HEK293 (cell line): ENCODE data around the gene AFF1.

Experiments
- CTCF ChIA-PET: fragments of 350-600 bp; formaldehyde crosslinking; extraction: SDS; loops from one replicate; lab custom pipeline; 2021; ENCODE audit warnings: antibody characterized with exemption; lab: Yijun Ruan, JAX
- POLR2A ChIA-PET: fragments of 300-600 bp; formaldehyde crosslinking; extraction: SDS; loops from one replicate; lab custom pipeline; 2020; ENCODE audit warnings: antibody characterized with exemption, inconsistent platforms; lab: Yijun Ruan, JAX
- H3K27ac ChIP-seq: fragments of 200-500 bp; sonication (Bioruptor generic); 2 replicates; pipeline ENCODE4 v1.5.1; 2014; ENCODE audit warnings: low read depth, low read length, control low read depth, inconsistent platforms; ENCODE audit errors: extremely low read depth
- H3K36me3 ChIP-seq, 2 experiments: fragments of 200-500 bp in 1 of 2; sonication (Bioruptor generic) in 1 of 2; 1 replicate in 1 of 2; 2 replicates in 1 of 2; pipeline ENCODE4 v1.5.1; 2014 to 2017; ENCODE audit warnings: inconsistent platforms in 2 of 2, low read length in 2 of 2; ENCODE audit not compliant: control insufficient read depth in 2 of 2, insufficient read depth in 1 of 2
- H3K4me1 ChIP-seq: fragments of 200-500 bp; sonication (Bioruptor generic); 2 replicates; pipeline ENCODE4 v1.5.1; 2014; ENCODE audit warnings: mild to moderate bottlenecking, low read length, inconsistent platforms; ENCODE audit not compliant: control insufficient read depth, insufficient read depth
- H3K4me3 ChIP-seq: 2 replicates; pipeline ENCODE4 v1.5.1; 2011; ENCODE audit warnings: low read depth, mild to moderate bottlenecking, control low read depth, low read length, moderate library complexity
- H3K9me3 ChIP-seq: fragments of 200-500 bp; sonication (Bioruptor generic); 2 replicates; pipeline ENCODE4 v1.5.1; 2014; ENCODE audit warnings: low read depth, low read length, inconsistent platforms; ENCODE audit not compliant: control insufficient read depth, insufficient read depth
- GLI2 ChIP-seq: fragments of 450-650 bp; formaldehyde crosslinking; IDR thresholded peaks from 2 replicates; pipeline ENCODE4; 2017; ENCODE audit warnings: missing biosample characterization, missing genetic modification characterization, low read depth, borderline replicate concordance
- MYNN ChIP-seq: fragments of 450-650 bp; formaldehyde crosslinking; IDR thresholded peaks from 2 replicates; pipeline ENCODE4 v1.5.1; 2016; ENCODE audit warnings: missing biosample characterization, missing genetic modification characterization, borderline replicate concordance
- PRDM2 ChIP-seq: fragments of 450-650 bp; formaldehyde crosslinking; IDR thresholded peaks from 2 replicates; pipeline ENCODE4 v1.5.1; 2016; ENCODE audit warnings: missing biosample characterization, missing genetic modification characterization, borderline replicate concordance
- ZFHX2 ChIP-seq: fragments of 450-650 bp; formaldehyde crosslinking; conservative IDR thresholded peaks from 2 replicates; pipeline ENCODE4 v1.5.1; 2016; ENCODE audit warnings: missing biosample characterization, missing genetic modification characterization
- ZFP41 ChIP-seq: fragments of 450-650 bp; formaldehyde crosslinking; IDR thresholded peaks from 2 replicates; pipeline ENCODE4 v1.5.1; 2016; ENCODE audit warnings: missing biosample characterization, missing genetic modification characterization, borderline replicate concordance
- ZNF10 ChIP-seq: fragments of 450-650 bp; formaldehyde crosslinking; IDR thresholded peaks from 2 replicates; pipeline ENCODE4 v1.5.1; 2017; ENCODE audit warnings: missing biosample characterization, missing genetic modification characterization
- ZNF175 ChIP-seq: fragments of 450-650 bp; formaldehyde crosslinking; IDR thresholded peaks from 2 replicates; pipeline ENCODE4 v1.5.1; 2016; ENCODE audit warnings: missing biosample characterization, missing genetic modification characterization
- ZNF23 ChIP-seq: fragments of 450-650 bp; formaldehyde crosslinking; IDR thresholded peaks from 2 replicates; pipeline ENCODE4 v1.5.1; 2016; ENCODE audit warnings: missing biosample characterization, missing genetic modification characterization, borderline replicate concordance
- ZSCAN30 ChIP-seq: fragments of 450-650 bp; IDR thresholded peaks from 2 replicates; pipeline ENCODE4 v1.5.1; 2018; ENCODE audit warnings: missing biosample characterization, mild to moderate bottlenecking, missing genetic modification characterization, moderate library complexity
- TF ChIP-seq, protein P1 (sequence below): fragments of 450-650 bp; formaldehyde crosslinking; IDR thresholded peaks from 2 replicates; pipeline ENCODE4 v1.5.1; 2016; ENCODE audit warnings: missing biosample characterization, missing genetic modification characterization
- TF ChIP-seq, protein P2 (sequence below): fragments of 450-650 bp; formaldehyde crosslinking; IDR thresholded peaks from 2 replicates; pipeline ENCODE4 v1.5.1; 2016; ENCODE audit warnings: missing biosample characterization, missing genetic modification characterization
- TF ChIP-seq, protein P3 (sequence below): fragments of 450-650 bp; formaldehyde crosslinking; IDR thresholded peaks from 2 replicates; pipeline ENCODE4 v1.5.1; 2016; ENCODE audit warnings: missing biosample characterization, missing genetic modification characterization
- TF ChIP-seq, protein P4 (sequence below): fragments of 450-650 bp; formaldehyde crosslinking; IDR thresholded peaks from 2 replicates; pipeline ENCODE4 v1.5.1; 2017; ENCODE audit warnings: missing biosample characterization, missing genetic modification characterization
- TF ChIP-seq, protein P5 (sequence below): fragments of 450-650 bp; formaldehyde crosslinking; IDR thresholded peaks from 2 replicates; pipeline ENCODE4 v1.5.1; 2017; ENCODE audit warnings: missing biosample characterization, missing genetic modification characterization

Gene AFF1

DNA sequence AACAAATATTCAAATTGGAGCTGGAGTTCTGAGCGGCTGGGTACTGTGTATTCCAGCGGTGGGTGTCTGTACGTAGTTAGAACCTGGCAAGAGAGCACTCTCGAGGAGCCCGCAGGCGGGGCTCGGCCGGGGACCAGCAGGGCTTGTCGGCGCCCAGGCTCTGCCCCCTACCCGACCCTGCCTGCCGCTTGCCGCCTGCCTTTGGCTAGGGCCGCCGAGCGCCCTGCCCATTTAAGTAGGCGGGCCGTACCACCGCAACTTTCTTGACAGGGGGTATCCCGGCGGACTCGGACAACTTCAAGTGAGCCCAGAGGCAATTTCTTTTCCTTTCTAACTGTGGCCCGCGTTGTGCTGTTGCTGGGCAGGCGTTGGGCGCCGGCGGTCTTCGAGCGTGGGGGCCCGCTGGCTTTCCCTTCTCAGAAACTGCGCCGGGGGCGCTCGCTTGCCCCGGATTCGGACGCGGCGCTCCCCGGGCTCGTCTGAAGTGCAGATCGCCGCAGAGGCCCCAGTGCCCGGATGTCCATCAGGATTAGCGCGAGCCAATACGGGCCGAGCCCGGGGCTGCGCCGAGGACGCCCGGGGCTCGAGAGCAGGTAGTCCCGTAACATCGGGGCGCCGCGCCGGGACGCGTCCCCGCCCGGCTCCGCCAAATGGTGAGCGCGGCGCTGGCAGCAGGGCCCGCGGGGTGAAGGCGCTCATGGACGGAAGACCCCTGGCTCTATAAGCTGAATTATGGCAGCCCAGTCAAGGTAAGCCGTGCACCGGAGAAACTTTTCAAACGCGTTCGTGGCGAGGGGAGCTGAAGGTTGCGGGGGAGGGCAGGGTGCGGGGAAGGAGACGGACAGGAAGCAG is 72.1 kb downstream of the AFF1 start (continued):
- TF ChIP-seq ZFHX2 (peak; percentile 44; the same call in 1 of the 2 replicates), ZNF175 (tag by site-specific recombination) (no peak), ZNF23 (tag by site-specific recombination) (no peak), MYNN (tag by site-specific recombination) (no peak)
- TF ChIP-seq, protein P1, sequence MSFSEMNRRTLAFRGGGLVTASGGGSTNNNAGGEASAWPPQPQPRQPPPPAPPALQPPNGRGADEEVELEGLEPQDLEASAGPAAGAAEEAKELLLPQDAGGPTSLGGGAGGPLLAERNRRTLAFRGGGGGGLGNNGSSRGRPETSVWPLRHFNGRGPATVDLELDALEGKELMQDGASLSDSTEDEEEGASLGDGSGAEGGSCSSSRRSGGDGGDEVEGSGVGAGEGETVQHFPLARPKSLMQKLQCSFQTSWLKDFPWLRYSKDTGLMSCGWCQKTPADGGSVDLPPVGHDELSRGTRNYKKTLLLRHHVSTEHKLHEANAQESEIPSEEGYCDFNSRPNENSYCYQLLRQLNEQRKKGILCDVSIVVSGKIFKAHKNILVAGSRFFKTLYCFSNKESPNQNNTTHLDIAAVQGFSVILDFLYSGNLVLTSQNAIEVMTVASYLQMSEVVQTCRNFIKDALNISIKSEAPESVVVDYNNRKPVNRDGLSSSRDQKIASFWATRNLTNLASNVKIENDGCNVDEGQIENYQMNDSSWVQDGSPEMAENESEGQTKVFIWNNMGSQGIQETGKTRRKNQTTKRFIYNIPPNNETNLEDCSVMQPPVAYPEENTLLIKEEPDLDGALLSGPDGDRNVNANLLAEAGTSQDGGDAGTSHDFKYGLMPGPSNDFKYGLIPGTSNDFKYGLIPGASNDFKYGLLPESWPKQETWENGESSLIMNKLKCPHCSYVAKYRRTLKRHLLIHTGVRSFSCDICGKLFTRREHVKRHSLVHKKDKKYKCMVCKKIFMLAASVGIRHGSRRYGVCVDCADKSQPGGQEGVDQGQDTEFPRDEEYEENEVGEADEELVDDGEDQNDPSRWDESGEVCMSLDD (tag by site-specific recombination): peak; percentile 54; the same call in 1 of the 2 replicates
- TF ChIP-seq, protein P2, sequence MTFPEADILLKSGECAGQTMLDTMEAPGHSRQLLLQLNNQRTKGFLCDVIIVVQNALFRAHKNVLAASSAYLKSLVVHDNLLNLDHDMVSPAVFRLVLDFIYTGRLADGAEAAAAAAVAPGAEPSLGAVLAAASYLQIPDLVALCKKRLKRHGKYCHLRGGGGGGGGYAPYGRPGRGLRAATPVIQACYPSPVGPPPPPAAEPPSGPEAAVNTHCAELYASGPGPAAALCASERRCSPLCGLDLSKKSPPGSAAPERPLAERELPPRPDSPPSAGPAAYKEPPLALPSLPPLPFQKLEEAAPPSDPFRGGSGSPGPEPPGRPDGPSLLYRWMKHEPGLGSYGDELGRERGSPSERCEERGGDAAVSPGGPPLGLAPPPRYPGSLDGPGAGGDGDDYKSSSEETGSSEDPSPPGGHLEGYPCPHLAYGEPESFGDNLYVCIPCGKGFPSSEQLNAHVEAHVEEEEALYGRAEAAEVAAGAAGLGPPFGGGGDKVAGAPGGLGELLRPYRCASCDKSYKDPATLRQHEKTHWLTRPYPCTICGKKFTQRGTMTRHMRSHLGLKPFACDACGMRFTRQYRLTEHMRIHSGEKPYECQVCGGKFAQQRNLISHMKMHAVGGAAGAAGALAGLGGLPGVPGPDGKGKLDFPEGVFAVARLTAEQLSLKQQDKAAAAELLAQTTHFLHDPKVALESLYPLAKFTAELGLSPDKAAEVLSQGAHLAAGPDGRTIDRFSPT (tag by site-specific recombination): peak; percentile 69; the same call in 1 of the 2 replicates
- TF ChIP-seq, protein P3, sequence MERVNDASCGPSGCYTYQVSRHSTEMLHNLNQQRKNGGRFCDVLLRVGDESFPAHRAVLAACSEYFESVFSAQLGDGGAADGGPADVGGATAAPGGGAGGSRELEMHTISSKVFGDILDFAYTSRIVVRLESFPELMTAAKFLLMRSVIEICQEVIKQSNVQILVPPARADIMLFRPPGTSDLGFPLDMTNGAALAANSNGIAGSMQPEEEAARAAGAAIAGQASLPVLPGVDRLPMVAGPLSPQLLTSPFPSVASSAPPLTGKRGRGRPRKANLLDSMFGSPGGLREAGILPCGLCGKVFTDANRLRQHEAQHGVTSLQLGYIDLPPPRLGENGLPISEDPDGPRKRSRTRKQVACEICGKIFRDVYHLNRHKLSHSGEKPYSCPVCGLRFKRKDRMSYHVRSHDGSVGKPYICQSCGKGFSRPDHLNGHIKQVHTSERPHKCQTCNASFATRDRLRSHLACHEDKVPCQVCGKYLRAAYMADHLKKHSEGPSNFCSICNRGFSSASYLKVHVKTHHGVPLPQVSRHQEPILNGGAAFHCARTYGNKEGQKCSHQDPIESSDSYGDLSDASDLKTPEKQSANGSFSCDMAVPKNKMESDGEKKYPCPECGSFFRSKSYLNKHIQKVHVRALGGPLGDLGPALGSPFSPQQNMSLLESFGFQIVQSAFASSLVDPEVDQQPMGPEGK (tag by site-specific recombination): peak; percentile 80

DNA sequence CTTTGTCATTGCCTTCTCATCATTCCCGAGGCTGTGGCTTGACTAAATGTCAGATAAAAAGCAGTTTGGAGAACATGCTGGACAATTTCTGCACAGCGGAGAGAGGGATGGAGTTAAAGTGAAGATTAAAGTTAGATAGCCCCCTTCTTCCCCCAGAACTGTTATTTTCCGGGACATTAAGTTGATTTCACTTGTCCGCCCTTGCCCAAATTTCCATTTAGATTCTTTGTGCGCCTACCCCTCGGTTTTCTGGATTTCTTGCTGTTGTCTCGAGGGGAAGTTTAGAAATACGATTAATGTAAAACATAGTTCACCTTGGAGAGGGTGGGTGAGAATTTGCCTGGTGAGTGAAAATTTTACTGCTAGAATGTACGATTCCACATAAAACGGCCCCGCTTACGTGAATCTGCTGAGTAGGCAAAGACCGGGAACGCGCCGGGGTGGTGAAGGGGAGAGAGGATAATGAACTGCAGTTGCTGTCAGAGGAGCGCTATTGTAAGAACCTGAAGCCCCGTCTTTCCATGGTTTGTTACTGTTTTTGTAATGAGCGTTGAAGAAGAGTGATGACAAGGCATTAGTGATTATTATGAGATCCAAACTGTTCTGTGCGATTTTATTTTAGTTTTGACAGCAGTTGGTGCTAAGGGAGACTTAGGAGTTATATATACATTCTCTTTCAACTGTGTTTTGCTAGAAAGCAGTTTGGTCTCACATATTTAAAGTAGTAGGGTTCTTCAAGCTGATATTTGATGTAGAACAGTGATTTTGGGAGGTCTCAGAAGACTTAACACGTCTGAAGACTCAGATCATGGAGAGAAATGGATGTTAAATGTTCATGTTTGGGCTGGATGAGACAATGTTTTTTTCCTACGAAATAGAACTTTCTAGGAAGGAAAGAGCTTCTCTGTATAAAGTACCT is 73.0 kb downstream of the AFF1 start:
- CTCF ChIA-PET: interaction anchor here (0.6 to 3.6 kb wide), 3 partner anchors 72 to 88 kb away, joined by 3 to 14 read pairs (median 4); no protein-coding TSS in a partner anchor
- POLR2A ChIA-PET: interaction anchor here (1.0 to 3.3 kb wide), 5 partner anchors 23 to 85 kb away, joined by 3 to 69 read pairs (median 11); partner anchors contain the start of gene AFF1
- Histone ChIP-seq H3K9me3 (no peaks in the 10 kb centered on the region), H3K36me3 (no peaks in the 10 kb centered on the region), H3K4me1 (peaks cover 6% of the 10 kb centered on the region; the same call in 1 of the 2 replicates), H3K4me3 (peak overlapping the region; percentile 58), H3K27ac (peak overlapping the region; percentile 95)
- TF ChIP-seq ZFP41 (tag by site-specific recombination): no peak
- TF ChIP-seq ZSCAN30 (tag by site-specific recombination): peak; percentile 41; the same call in 1 of the 2 replicates
- TF ChIP-seq, protein P4, sequence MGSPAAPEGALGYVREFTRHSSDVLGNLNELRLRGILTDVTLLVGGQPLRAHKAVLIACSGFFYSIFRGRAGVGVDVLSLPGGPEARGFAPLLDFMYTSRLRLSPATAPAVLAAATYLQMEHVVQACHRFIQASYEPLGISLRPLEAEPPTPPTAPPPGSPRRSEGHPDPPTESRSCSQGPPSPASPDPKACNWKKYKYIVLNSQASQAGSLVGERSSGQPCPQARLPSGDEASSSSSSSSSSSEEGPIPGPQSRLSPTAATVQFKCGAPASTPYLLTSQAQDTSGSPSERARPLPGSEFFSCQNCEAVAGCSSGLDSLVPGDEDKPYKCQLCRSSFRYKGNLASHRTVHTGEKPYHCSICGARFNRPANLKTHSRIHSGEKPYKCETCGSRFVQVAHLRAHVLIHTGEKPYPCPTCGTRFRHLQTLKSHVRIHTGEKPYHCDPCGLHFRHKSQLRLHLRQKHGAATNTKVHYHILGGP (tag by site-specific recombination): peak; percentile 37; the same call in 1 of the 2 replicates
- TF ChIP-seq, protein P5, sequence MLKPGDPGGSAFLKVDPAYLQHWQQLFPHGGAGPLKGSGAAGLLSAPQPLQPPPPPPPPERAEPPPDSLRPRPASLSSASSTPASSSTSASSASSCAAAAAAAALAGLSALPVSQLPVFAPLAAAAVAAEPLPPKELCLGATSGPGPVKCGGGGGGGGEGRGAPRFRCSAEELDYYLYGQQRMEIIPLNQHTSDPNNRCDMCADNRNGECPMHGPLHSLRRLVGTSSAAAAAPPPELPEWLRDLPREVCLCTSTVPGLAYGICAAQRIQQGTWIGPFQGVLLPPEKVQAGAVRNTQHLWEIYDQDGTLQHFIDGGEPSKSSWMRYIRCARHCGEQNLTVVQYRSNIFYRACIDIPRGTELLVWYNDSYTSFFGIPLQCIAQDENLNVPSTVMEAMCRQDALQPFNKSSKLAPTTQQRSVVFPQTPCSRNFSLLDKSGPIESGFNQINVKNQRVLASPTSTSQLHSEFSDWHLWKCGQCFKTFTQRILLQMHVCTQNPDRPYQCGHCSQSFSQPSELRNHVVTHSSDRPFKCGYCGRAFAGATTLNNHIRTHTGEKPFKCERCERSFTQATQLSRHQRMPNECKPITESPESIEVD (tag by site-specific recombination): peak; percentile 54; the same call in 1 of the 2 replicates
- 0 out of 2 replicates have a peak, but pooled peaks have one; percentile 33 for TF ChIP-seq PRDM2 (tag by site-specific recombination)
- TF ChIP-seq GLI2 (tag by site-specific recombination): peak; percentile 38; the same call in 1 of the 2 replicates
- 0 out of 2 replicates have a peak, but pooled peaks have one; percentile 35 for TF ChIP-seq ZNF10 (tag by site-specific recombination)
